CD4-positive, alpha-beta T cell (primary cell): ENCODE measurements around the gene RNU6-7. TPM values are rescaled to one million over a fixed set of nuclear protein-coding genes. Genes with fewer than 3 reads are reported as not detected.

Experiments
- ATAC-seq: fragments of 200-7000 bp; cut with Tn5 transposase; one replicate; pipeline ENCODE4 v1.10.0; 2022; ENCODE audit warnings: mild to moderate bottlenecking; ENCODE audit not compliant: poor library complexity
- CTCF ChIA-PET: fragments of 350-600 bp; sonication (Branson Sonifier 250); formaldehyde crosslinking; loops from one replicate; lab custom pipeline; 2021; ENCODE audit warnings: antibody characterized with exemption, inconsistent platforms; lab: Charles Lee
- POLR2A ChIA-PET: fragments of 350-600 bp; sonication (Branson Sonifier 250); formaldehyde crosslinking; loops from one replicate; lab custom pipeline; 2021; ENCODE audit warnings: antibody characterized with exemption, inconsistent platforms; lab: Charles Lee
- DNase-seq, 14 experiments: peaks; one replicate each; pipeline ENCODE4 v3.0.0-alpha.2; 2013 to 2020; ENCODE audit warnings: mixed read lengths in 2 of 14
- H3K27ac ChIP-seq, 2 donors: one replicate each; pipeline versions ENCODE4 v1.5.1 to v1.7.0; 2013; ENCODE audit warnings: low read length in 2 of 2, low read depth in 1 of 2, mild to moderate bottlenecking in 1 of 2
- H3K27me3 ChIP-seq, 2 experiments: 1 replicate in 1 of 2; 2 replicates in 1 of 2; pipeline versions ENCODE4 v1.6.1 to v1.7.0; 2013; ENCODE audit warnings: low read length in 2 of 2, control low read depth in 1 of 2, mild to moderate bottlenecking in 1 of 2, moderate library complexity in 1 of 2; ENCODE audit not compliant: insufficient read depth in 2 of 2, control insufficient read depth in 1 of 2
- H3K36me3 ChIP-seq: one replicate; pipeline ENCODE4 v1.6.1; 2013; ENCODE audit warnings: low read length, control low read depth; ENCODE audit not compliant: insufficient read depth
- H3K4me1 ChIP-seq: one replicate; pipeline ENCODE4 v1.6.1; 2013; ENCODE audit warnings: low read length, control low read depth; ENCODE audit not compliant: insufficient read depth
- H3K4me3 ChIP-seq: one replicate; pipeline ENCODE4 v1.5.1; 2013; ENCODE audit warnings: mild to moderate bottlenecking, low read length, moderate library complexity
- H3K9me3 ChIP-seq, 2 experiments: 1 replicate in 1 of 2; 2 replicates in 1 of 2; pipeline versions ENCODE4 v1.6.1 to v1.7.0; 2013; ENCODE audit warnings: low read length in 2 of 2, mild to moderate bottlenecking in 2 of 2, control low read depth in 1 of 2, moderate library complexity in 1 of 2; ENCODE audit not compliant: control insufficient read depth in 1 of 2, insufficient read depth in 1 of 2
- H3K27ac Mint-ChIP-seq: one replicate; pipeline ENCODE4 v1.8.0; 2020; ENCODE audit warnings: mixed read lengths
- H3K27me3 Mint-ChIP-seq: one replicate; pipeline ENCODE4 v1.8.0; 2021; ENCODE audit warnings: mixed read lengths
- H3K36me3 Mint-ChIP-seq: one replicate; pipeline ENCODE4 v1.8.0; 2021; ENCODE audit warnings: low read depth, mixed read lengths
- H3K4me1 Mint-ChIP-seq: one replicate; pipeline ENCODE4 v1.8.0; 2021; ENCODE audit warnings: low read depth, mixed read lengths
- H3K4me3 Mint-ChIP-seq: one replicate; pipeline ENCODE4 v1.8.0; 2020; ENCODE audit warnings: mild to moderate bottlenecking, mixed read lengths
- H3K9me3 Mint-ChIP-seq: one replicate; pipeline ENCODE4 v1.8.0; 2020; ENCODE audit warnings: mixed read lengths
- intact Hi-C, 2 experiments: fragments of 100-400 bp; cut with DNase I in 1 of 2; cut with micrococcal nuclease in 1 of 2; formaldehyde crosslinking; loops; one replicate each; pipeline versions ENCODE4 v1.15.1 to v1.9.0; 2023 to 2025; cut with DNase I, micrococcal nuclease
- total RNA-seq, 174 experiments: library from RNA in 2 of 174; stranded (reverse) in 2 of 174; gene quantifications; one replicate each; pipeline ENCODE4 v1.2.3 and lab custom pipeline; 2021 to 2026
- TF ChIP-seq, protein P1 (sequence below): fragments of 200-600 bp; IDR thresholded peaks from one replicate; pipeline ENCODE4 v1.8.0; 2022; ENCODE audit warnings: antibody characterized with exemption, mild to moderate bottlenecking

Gene RNU6-7
- total RNA-seq, 2 experiments from 2014 or later: not detected

DNA sequence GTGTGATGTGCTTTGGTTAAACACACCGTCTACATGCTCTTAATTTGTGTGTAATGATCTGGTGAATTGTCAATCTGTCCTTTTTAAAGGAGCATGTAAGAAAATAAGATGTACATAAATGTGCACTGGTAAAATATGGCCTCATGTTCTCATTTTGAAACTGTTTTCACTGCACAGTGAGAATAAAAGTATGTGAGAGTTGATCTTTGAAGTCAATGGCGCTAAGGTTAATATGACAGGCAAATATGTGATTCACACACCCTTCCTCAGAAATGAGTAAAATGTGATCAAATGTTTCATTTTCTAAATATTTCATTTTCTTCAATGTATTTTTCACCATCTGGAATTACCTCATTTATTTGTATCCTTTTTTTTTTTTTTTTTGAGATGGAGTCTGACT, 8.3 kb upstream of the RNU6-7 start:
- H3K9me3 ChIP-seq: no peaks in the 10 kb centered on the region
- Mint-ChIP-seq H3K9me3 (no peaks in the 10 kb centered on the region), H3K27ac (no peak overlapping the region), H3K27me3 (no peaks in the 10 kb centered on the region), H3K36me3 (no peaks in the 10 kb centered on the region), H3K4me1 (no peaks in the 10 kb centered on the region), H3K4me3 (no peak overlapping the region)
- no peak for DNase-seq
- H3K4me3 ChIP-seq: no peak overlapping the region
- peaks cover 0 to 7% of the 10 kb centered on the region in 2 experiments for H3K27me3 ChIP-seq
- H3K4me1 ChIP-seq: no peaks in the 10 kb centered on the region
- H3K27ac ChIP-seq: no peak overlapping the region
- H3K36me3 ChIP-seq: no peaks in the 10 kb centered on the region
- ChIA-PET POLR2A (no interaction called here), CTCF (no interaction called here)
- TF ChIP-seq, protein P1, sequence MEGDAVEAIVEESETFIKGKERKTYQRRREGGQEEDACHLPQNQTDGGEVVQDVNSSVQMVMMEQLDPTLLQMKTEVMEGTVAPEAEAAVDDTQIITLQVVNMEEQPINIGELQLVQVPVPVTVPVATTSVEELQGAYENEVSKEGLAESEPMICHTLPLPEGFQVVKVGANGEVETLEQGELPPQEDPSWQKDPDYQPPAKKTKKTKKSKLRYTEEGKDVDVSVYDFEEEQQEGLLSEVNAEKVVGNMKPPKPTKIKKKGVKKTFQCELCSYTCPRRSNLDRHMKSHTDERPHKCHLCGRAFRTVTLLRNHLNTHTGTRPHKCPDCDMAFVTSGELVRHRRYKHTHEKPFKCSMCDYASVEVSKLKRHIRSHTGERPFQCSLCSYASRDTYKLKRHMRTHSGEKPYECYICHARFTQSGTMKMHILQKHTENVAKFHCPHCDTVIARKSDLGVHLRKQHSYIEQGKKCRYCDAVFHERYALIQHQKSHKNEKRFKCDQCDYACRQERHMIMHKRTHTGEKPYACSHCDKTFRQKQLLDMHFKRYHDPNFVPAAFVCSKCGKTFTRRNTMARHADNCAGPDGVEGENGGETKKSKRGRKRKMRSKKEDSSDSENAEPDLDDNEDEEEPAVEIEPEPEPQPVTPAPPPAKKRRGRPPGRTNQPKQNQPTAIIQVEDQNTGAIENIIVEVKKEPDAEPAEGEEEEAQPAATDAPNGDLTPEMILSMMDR: no peak
- intact Hi-C loops: no loop called here
- ATAC-seq: no peak

DNA sequence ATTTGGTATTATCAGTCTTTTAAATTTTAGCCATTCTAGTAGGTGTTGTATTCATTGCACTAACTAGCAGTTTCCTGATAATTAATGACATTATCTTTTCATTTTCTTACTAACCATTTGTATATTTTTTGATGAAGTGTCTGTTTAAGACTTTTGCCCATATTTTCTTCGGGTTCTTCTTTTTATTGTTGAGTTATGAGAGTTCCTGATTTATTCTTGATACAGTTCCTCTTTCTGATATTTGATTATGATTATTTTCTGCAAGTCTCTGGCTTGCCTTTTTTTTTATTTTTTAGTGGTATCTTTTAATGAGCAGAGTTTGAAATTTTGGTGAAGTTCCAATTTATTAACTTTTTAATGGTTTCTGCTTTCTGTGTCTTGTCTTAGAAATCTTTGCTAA, 6.2 kb upstream of the RNU6-7 start:
- TF ChIP-seq, protein P1: no peak
- Mint-ChIP-seq H3K36me3 (no peaks in the 10 kb centered on the region), H3K4me1 (no peaks in the 10 kb centered on the region), H3K27ac (no peak overlapping the region), H3K4me3 (no peak overlapping the region), H3K27me3 (no peaks in the 10 kb centered on the region), H3K9me3 (no peaks in the 10 kb centered on the region)
- H3K27ac ChIP-seq: no peak overlapping the region
- CTCF ChIA-PET: no interaction called here
- H3K9me3 ChIP-seq: no peaks in the 10 kb centered on the region
- ATAC-seq (no peak), DNase-seq (no peak)
- H3K4me1 ChIP-seq: no peaks in the 10 kb centered on the region
- no peak overlapping the region for H3K4me3 ChIP-seq
- intact Hi-C loops: no loop called here
- H3K36me3 ChIP-seq: no peaks in the 10 kb centered on the region
- peaks cover 0 to 7% of the 10 kb centered on the region in 2 experiments for H3K27me3 ChIP-seq
- POLR2A ChIA-PET: no interaction called here

DNA sequence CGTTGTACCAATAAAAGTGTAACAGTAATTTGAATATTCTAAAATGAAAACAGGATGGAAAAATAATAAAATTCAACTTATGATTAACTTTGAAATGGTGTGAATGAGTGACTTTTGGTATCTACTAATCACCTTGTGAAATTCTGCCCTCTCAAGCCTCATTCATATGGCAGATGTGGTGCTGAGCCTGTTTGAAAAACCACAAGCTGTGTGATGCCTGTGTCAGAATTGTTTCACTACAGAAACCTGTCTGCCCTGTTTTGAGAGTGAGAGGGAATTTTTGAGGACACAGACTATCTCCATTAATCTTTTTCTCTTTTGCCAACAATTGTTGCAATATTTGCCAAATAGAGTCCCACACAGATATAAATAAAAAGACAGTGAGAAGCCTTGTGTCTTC, 3.9 kb upstream of the RNU6-7 start:
- peaks cover 20% of the 10 kb centered on the region for H3K36me3 Mint-ChIP-seq
- H3K27ac ChIP-seq: no peak overlapping the region
- H3K4me1 ChIP-seq: peaks cover 20% of the 10 kb centered on the region
- no peak overlapping the region for H3K4me3 Mint-ChIP-seq
- H3K36me3 ChIP-seq: no peaks in the 10 kb centered on the region
- no peaks in the 10 kb centered on the region for H3K27me3 Mint-ChIP-seq
- intact Hi-C loops: no loop called here
- no peaks in the 10 kb centered on the region for H3K9me3 Mint-ChIP-seq
- ChIA-PET POLR2A (interaction anchor here (1.2 kb wide), 1 partner anchor 121 kb away, joined by 3 read pairs; no protein-coding TSS in a partner anchor), CTCF (interaction anchor here (0.6 to 1.5 kb wide), 3 partner anchors 21 to 1147 kb away, joined by 4 to 5 read pairs (median 4); no protein-coding TSS in a partner anchor)
- peaks cover 0 to 3% of the 10 kb centered on the region in 2 experiments for H3K27me3 ChIP-seq
- H3K4me3 ChIP-seq: no peak overlapping the region
- no peak for DNase-seq
- TF ChIP-seq, protein P1: no peak
- no peak overlapping the region for H3K27ac Mint-ChIP-seq
- ATAC-seq: no peak
- peaks cover 14% of the 10 kb centered on the region for H3K4me1 Mint-ChIP-seq
- H3K9me3 ChIP-seq: no peaks in the 10 kb centered on the region
